HuH-7 (cell line): ENCODE measurements around the gene TNFSF8.

Experiments used
- DNase-seq: peaks from one replicate; pipeline ENCODE4 v3.0.0; 2011; ENCODE audit warnings: low spot score

The TNFSF8 gene

GRCh38 chr9:114905170-114905940 is 25.0 kb downstream of the TNFSF8 start:
- DNase-seq: no peak

GRCh38 chr9:114902786-114903524 is 27.4 kb downstream of the TNFSF8 start:
- no peak for DNase-seq

- DNase-seq: no peak
These were observed 29.2 kb downstream of the TNFSF8 start for GRCh38 chr9:114900942-114901802.

- no peak for DNase-seq
These were observed 30.4 kb downstream of the TNFSF8 start for GRCh38 chr9:114899995-114900394.

GRCh38 chr9:114899461-114899860 is 30.9 kb downstream of the TNFSF8 start:
- DNase-seq: no peak

GRCh38 chr9:114898741-114899140 is 31.6 kb downstream of the TNFSF8 start:
- DNase-seq: no peak

GRCh38 chr9:114897196-114897595 is 33.2 kb downstream of the TNFSF8 start:
- DNase-seq: no peak

GRCh38 chr9:114896344-114896743 is 34.0 kb downstream of the TNFSF8 start:
- DNase-seq: no peak

- no peak for DNase-seq
These were observed 34.8 kb downstream of the TNFSF8 start for GRCh38 chr9:114895521-114895991.

- DNase-seq: peak; percentile 18
These were observed 35.6 kb downstream of the TNFSF8 start for GRCh38 chr9:114894609-114895433.

- no peak for DNase-seq
These were observed 36.2 kb downstream of the TNFSF8 start for GRCh38 chr9:114894206-114894605.

GRCh38 chr9:114893221-114894010 is 37.0 kb downstream of the TNFSF8 start:
- no peak for DNase-seq

GRCh38 chr9:114889802-114890224 is 40.6 kb downstream of the TNFSF8 start:
- no peak for DNase-seq

GRCh38 chr9:114888607-114889006 is 41.8 kb downstream of the TNFSF8 start:
- no peak for DNase-seq

GRCh38 chr9:114887963-114888362 is 42.4 kb downstream of the TNFSF8 start:
- no peak for DNase-seq

GRCh38 chr9:114884787-114885452 is 45.5 kb downstream of the TNFSF8 start:
- DNase-seq: no peak

- DNase-seq: no peak
These were observed 46.7 kb downstream of the TNFSF8 start for GRCh38 chr9:114883709-114884108.

GRCh38 chr9:114880291-114880745 is 50.1 kb downstream of the TNFSF8 start:
- no peak for DNase-seq

GRCh38 chr9:114878879-114879564 is 51.4 kb downstream of the TNFSF8 start:
- DNase-seq: no peak
